Activated CD8-positive, alpha-beta memory T cell treated with anti-CD3 and anti-CD28 coated beads for 24 hours (primary cell): ENCODE measurements around the gene BMPR1B.
"Not testable (repeated sequence)": the region's sequence is repeated elsewhere in the genome, so short reads cannot be mapped to it uniquely, and the experiment has no call there.

Experiments used
- DNase-seq: peaks from one replicate; pipeline ENCODE4 v3.0.0-alpha.2; 2020

The BMPR1B gene

GRCh38 chr4:94841166-94841863 lies 83.6 kb downstream of the BMPR1B start:
- not testable (repeated sequence) for DNase-seq

- DNase-seq, result no peak
Observed at GRCh38 chr4:94841864-94842221, 84.1 kb downstream of the BMPR1B start.

- no peak for DNase-seq
Observed at GRCh38 chr4:94843216-94843615, 85.5 kb downstream of the BMPR1B start.

GRCh38 chr4:94848326-94848725 lies 90.6 kb downstream of the BMPR1B start:
- DNase-seq, result no peak

GRCh38 chr4:94849901-94850300 lies 92.1 kb downstream of the BMPR1B start:
- no peak for DNase-seq

GRCh38 chr4:94852616-94853015 lies 94.9 kb downstream of the BMPR1B start:
- DNase-seq, result no peak

GRCh38 chr4:94856030-94856429 lies 98.3 kb downstream of the BMPR1B start:
- no peak for DNase-seq

GRCh38 chr4:94870146-94870545 lies 112.4 kb downstream of the BMPR1B start:
- DNase-seq, result no peak

- no peak for DNase-seq
Observed at GRCh38 chr4:94871644-94872305, 114.0 kb downstream of the BMPR1B start.

- no peak for DNase-seq
Observed at GRCh38 chr4:94877973-94878372, 120.2 kb downstream of the BMPR1B start.

- DNase-seq, result no peak
Observed at GRCh38 chr4:94880956-94881355, 123.2 kb downstream of the BMPR1B start.

- DNase-seq, result no peak
Observed at GRCh38 chr4:94882756-94883155, 125.0 kb downstream of the BMPR1B start.

GRCh38 chr4:94887027-94887426 lies 129.3 kb downstream of the BMPR1B start:
- no peak for DNase-seq

GRCh38 chr4:94889523-94889922 lies 131.8 kb downstream of the BMPR1B start:
- no peak for DNase-seq

- no peak for DNase-seq
Observed at GRCh38 chr4:94889946-94890345, 132.2 kb downstream of the BMPR1B start.

- no peak for DNase-seq
Observed at GRCh38 chr4:94890579-94890978, 132.8 kb downstream of the BMPR1B start.

- DNase-seq, result no peak
Observed at GRCh38 chr4:94892051-94892450, 134.3 kb downstream of the BMPR1B start.

GRCh38 chr4:94895081-94895480 lies 137.3 kb downstream of the BMPR1B start:
- no peak for DNase-seq

GRCh38 chr4:94897023-94897422 lies 139.3 kb downstream of the BMPR1B start:
- DNase-seq, result no peak

- no peak for DNase-seq
Observed at GRCh38 chr4:94905511-94905910, 147.8 kb downstream of the BMPR1B start.

GRCh38 chr4:94909645-94910044 lies 151.9 kb downstream of the BMPR1B start:
- no peak for DNase-seq

- DNase-seq, result no peak
Observed at GRCh38 chr4:94911106-94911505, 153.4 kb downstream of the BMPR1B start.

GRCh38 chr4:94912606-94913005 lies 154.9 kb downstream of the BMPR1B start:
- no peak for DNase-seq

- no peak for DNase-seq
Observed at GRCh38 chr4:94913316-94913715, 155.6 kb downstream of the BMPR1B start.

GRCh38 chr4:94917146-94917545 lies 159.4 kb downstream of the BMPR1B start:
- no peak for DNase-seq
